IMR-90 (cell line): ENCODE data around the gene OR2T11. TPM values are rescaled to one million over a fixed set of nuclear protein-coding genes. Genes with fewer than 3 reads are reported as not detected.

Experiments used
- ATAC-seq: fragments of 200-7000 bp; cut with Tn5 transposase; 2 replicates; pipeline ENCODE4 v1.9.1; 2020; ENCODE audit warnings: low read depth, mild to moderate bottlenecking, moderate library complexity
- BruUV-seq: library from RNA; stranded (reverse); fragments of 400-500 nt; replicated peaks from 2 replicates; lab custom pipeline; 2021; lab: Mats Ljungman, UMichigan
- CTCF ChIA-PET: fragments of 300-600 bp; formaldehyde crosslinking; extraction: SDS; loops from one replicate; lab custom pipeline; 2021; ENCODE audit warnings: antibody characterized with exemption; lab: Yijun Ruan, JAX
- POLR2A ChIA-PET: fragments of 300-600 bp; sonication (Branson Sonifier 250); formaldehyde crosslinking; loops from one replicate; lab custom pipeline; 2022; ENCODE audit warnings: antibody characterized with exemption; ENCODE audit not compliant: unreplicated experiment; lab: Charles Lee
- DNase-seq: peaks from one replicate; pipeline ENCODE4 v3.0.0; 2013
- H2AFZ ChIP-seq: replicated peaks from 2 replicates; pipeline ENCODE3; 2013; ENCODE audit warnings: low read length, mild to moderate bottlenecking; ENCODE audit not compliant: poor library complexity
- H2AK5ac ChIP-seq: 2 replicates; pipeline ENCODE4 v1.6.1; 2013; ENCODE audit warnings: low read depth, low read length, inconsistent platforms
- H2AK9ac ChIP-seq: replicated peaks from 2 replicates; pipeline ENCODE3; 2013; ENCODE audit warnings: mild to moderate bottlenecking, low read depth, low read length, moderate library complexity; ENCODE audit not compliant: poor library complexity
- H2BK120ac ChIP-seq: 2 replicates; pipeline ENCODE4 v1.6.1; 2013; ENCODE audit warnings: low read depth, low read length, inconsistent platforms
- H2BK15ac ChIP-seq: 3 replicates; pipeline ENCODE4 v1.6.1; 2013; ENCODE audit warnings: low read depth, low read length, inconsistent platforms
- H2BK20ac ChIP-seq: 2 replicates; pipeline ENCODE4 v1.6.1; 2013; ENCODE audit warnings: low read depth, mild to moderate bottlenecking, inconsistent platforms, low read length, moderate library complexity
- H2BK5ac ChIP-seq: 2 replicates; pipeline ENCODE4 v1.6.1; 2013; ENCODE audit warnings: mild to moderate bottlenecking, low read depth, low read length, inconsistent platforms; ENCODE audit not compliant: poor library complexity, severe bottlenecking
- H3K14ac ChIP-seq: replicated peaks from 2 replicates; pipeline ENCODE4 v1.6.1; 2013; ENCODE audit warnings: low read depth, low read length, inconsistent platforms
- H3K18ac ChIP-seq: 2 replicates; pipeline ENCODE4 v1.6.1; 2013; ENCODE audit warnings: low read depth, low read length, control low read depth
- H3K23ac ChIP-seq: 2 replicates; pipeline ENCODE4 v1.6.1; 2013; ENCODE audit warnings: low read depth, low read length, inconsistent platforms
- H3K27ac ChIP-seq: 2 replicates; pipeline ENCODE4 v1.5.1; 2013; ENCODE audit warnings: mild to moderate bottlenecking, control low read depth, low read length; ENCODE audit not compliant: insufficient read depth
- H3K27me3 ChIP-seq: 2 replicates; pipeline ENCODE4 v1.6.1; 2013; ENCODE audit warnings: low read length; ENCODE audit not compliant: control insufficient read depth, insufficient read depth
- H3K36me3 ChIP-seq: 2 replicates; pipeline ENCODE4 v1.6.1; 2013; ENCODE audit warnings: low read length, mixed read lengths; ENCODE audit not compliant: control insufficient read depth, insufficient read depth
- H3K4ac ChIP-seq: 2 replicates; pipeline ENCODE4 v1.6.1; 2013; ENCODE audit warnings: low read depth, low read length, inconsistent platforms
- H3K4me1 ChIP-seq: 2 replicates; pipeline ENCODE4 v1.6.1; 2013; ENCODE audit warnings: low read length, mixed read lengths; ENCODE audit not compliant: control insufficient read depth, insufficient read depth
- H3K4me2 ChIP-seq: 2 replicates; pipeline ENCODE4 v1.6.1; 2013; ENCODE audit warnings: low read depth, mild to moderate bottlenecking, control low read depth, low read length, moderate library complexity
- H3K4me3 ChIP-seq: 2 replicates; pipeline ENCODE4 v1.5.1; 2013; ENCODE audit warnings: low read depth, mild to moderate bottlenecking, control low read depth, low read length, moderate library complexity; ENCODE audit not compliant: insufficient read depth
- H3K56ac ChIP-seq: 2 replicates; pipeline ENCODE4 v1.6.1; 2013; ENCODE audit warnings: low read length, inconsistent platforms; ENCODE audit not compliant: insufficient read depth; ENCODE audit errors: extremely low read depth
- H3K79me1 ChIP-seq, 2 experiments: 2 replicates each; pipeline ENCODE4 v1.6.1; 2013; ENCODE audit warnings: low read length in 2 of 2, inconsistent platforms in 1 of 2, low read depth in 1 of 2
- H3K9ac ChIP-seq: 2 replicates; pipeline ENCODE4 v1.6.1; 2013; ENCODE audit warnings: low read depth, low read length, control low read depth
- H3K9me1 ChIP-seq: 2 replicates; pipeline ENCODE4 v1.6.1; 2013; ENCODE audit warnings: low read length, inconsistent platforms; ENCODE audit not compliant: insufficient read depth
- H3K9me3 ChIP-seq: 2 replicates; pipeline ENCODE4 v1.6.1; 2013; ENCODE audit warnings: low read length; ENCODE audit not compliant: control insufficient read depth, insufficient read depth
- H4K20me1 ChIP-seq: 2 replicates; pipeline ENCODE4 v1.6.1; 2013; ENCODE audit warnings: low read length, inconsistent platforms; ENCODE audit not compliant: insufficient read depth
- H4K5ac ChIP-seq: 2 replicates; pipeline ENCODE4 v1.6.1; 2013; ENCODE audit warnings: mild to moderate bottlenecking, low read depth, low read length, control low read depth
- H4K8ac ChIP-seq, 2 experiments: 2 replicates each; pipeline ENCODE4 v1.6.1; 2013; ENCODE audit warnings: low read depth in 2 of 2, low read length in 2 of 2, control low read depth in 1 of 2, inconsistent platforms in 1 of 2
- H4K91ac ChIP-seq: 2 replicates; pipeline ENCODE4 v1.6.1; 2013; ENCODE audit warnings: low read depth, low read length, inconsistent platforms; ENCODE audit not compliant: insufficient read depth
- BHLHE40 ChIP-seq: fragments of 150-350 bp; IDR thresholded peaks from 2 replicates; pipeline ENCODE4 v1.6.1; 2016; ENCODE audit warnings: mild to moderate bottlenecking, low read depth, low read length
- CEBPB ChIP-seq: IDR thresholded peaks from 2 replicates; pipeline ENCODE4 v1.6.1; 2012; ENCODE audit warnings: low read depth, low read length, improper control_type of control experiment
- ELK1 ChIP-seq: fragments of 150-350 bp; IDR thresholded peaks from 2 replicates; pipeline ENCODE4 v1.6.1; 2016; ENCODE audit warnings: low read depth, mild to moderate bottlenecking, low read length, moderate library complexity, borderline replicate concordance
- FOS ChIP-seq: fragments of 150-350 bp; IDR thresholded peaks from 2 replicates; pipeline ENCODE4 v1.6.1; 2016; ENCODE audit warnings: low read depth, low read length
- MAFK ChIP-seq: IDR thresholded peaks from 2 replicates; pipeline ENCODE4 v1.6.1; 2012; ENCODE audit warnings: low read depth, low read length, improper control_type of control experiment
- MAZ ChIP-seq: IDR thresholded peaks from 2 replicates; pipeline ENCODE4 v1.6.1; 2012; ENCODE audit warnings: low read depth, mild to moderate bottlenecking, low read length, improper control_type of control experiment, moderate library complexity, borderline replicate concordance
- NFE2L2 ChIP-seq: fragments of 150-350 bp; IDR thresholded peaks from 2 replicates; pipeline ENCODE4 v1.6.1; 2016; ENCODE audit warnings: low read depth, mild to moderate bottlenecking, low read length
- RAD21 ChIP-seq: IDR thresholded peaks from 2 replicates; pipeline ENCODE4 v1.6.1; 2012; ENCODE audit warnings: low read length, improper control_type of control experiment
- RFX5 ChIP-seq: IDR thresholded peaks from 2 replicates; pipeline ENCODE4 v1.8.0; 2012; ENCODE audit warnings: low read depth, mild to moderate bottlenecking, low read length, moderate library complexity
- USF2 ChIP-seq: fragments of 150-350 bp; IDR thresholded peaks from 2 replicates; pipeline ENCODE4 v1.6.1; 2017; ENCODE audit warnings: mild to moderate bottlenecking, antibody characterized with exemption, low read length, low read depth
- WGBS, 2 experiments: methylation state at CpG; one replicate each; pipeline versions ENCODE4 v1.1.5 to v1.1.7; 2013; ENCODE audit warnings: missing lambda C conversion rate in 2 of 2; ENCODE audit not compliant: insufficient read length in 1 of 2; ENCODE audit errors: extremely low coverage in 2 of 2; 5-methylcytosine and 5-hydroxymethylcytosine counted together
- dilution Hi-C: fragments of 300-500 bp; cut with HindIII; formaldehyde crosslinking; loops from one replicate; pipeline ENCODE4 v1.14.3; 2018; ENCODE audit warnings: low sequenced_read_pairs; ENCODE audit not compliant: unreplicated experiment
- in situ Hi-C: fragments of 300-500 bp; cut with MboI; formaldehyde crosslinking; loops from 3 replicates; pipeline ENCODE4 v1.14.3; 2019; ENCODE audit warnings: low sequenced_read_pairs, inconsistent platforms, mixed read lengths
- intact Hi-C: fragments of 100-400 bp; cut with micrococcal nuclease; formaldehyde crosslinking; loops from 2 replicates; pipeline ENCODE4 v1.10.0; 2022
- polyA plus RNA-seq, 3 experiments: library from polyadenylated mRNA; depleted of rRNA; stranded (reverse); fragments of >200 nt; gene quantifications; 2 replicates each; pipeline ENCODE4 v1.2.3, GENCODE V29; 2012; ENCODE audit warnings: low replicate concordance in 1 of 3
- total RNA-seq: library from RNA; depleted of rRNA; stranded (reverse); fragments of >200 nt; gene quantifications from 2 replicates; pipeline ENCODE4 v1.2.3, GENCODE V29; 2012
- TF ChIP-seq, protein P1 (sequence below): conservative IDR thresholded peaks from 2 replicates; pipeline ENCODE4 v1.5.1; 2012; ENCODE audit warnings: mild to moderate bottlenecking, low read depth, low read length, improper control_type of control experiment

The OR2T11 gene
- total and polyA plus RNA-seq, 2 of the 4 experiments (the other 2 are of a cell fraction) = not detected

DNA sequence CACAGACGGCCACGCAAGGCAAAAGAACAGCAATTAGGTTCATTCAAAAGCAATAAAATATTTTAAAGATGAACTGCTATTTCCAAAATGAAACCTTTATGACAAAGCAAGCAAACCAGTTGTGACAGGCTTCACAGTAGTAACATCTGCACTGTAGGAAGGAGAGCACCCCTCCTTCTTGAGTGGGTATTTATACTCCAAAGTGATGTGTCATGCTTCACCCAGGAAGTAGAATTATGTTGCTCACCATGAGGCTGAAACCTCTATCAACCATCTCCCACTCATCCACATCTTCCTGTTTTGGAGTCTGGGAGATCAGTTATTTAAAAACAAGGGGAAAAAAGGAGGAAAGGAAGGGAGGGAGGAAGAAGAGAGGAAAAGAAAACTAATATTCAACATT, 38.3 kb downstream of the OR2T11 start:
- Histone ChIP-seq H4K8ac (no peak overlapping the region), H3K18ac (no peak overlapping the region), H4K5ac (no peak overlapping the region), H3K9me3 (peaks cover 3% of the 10 kb centered on the region; the same call in 1 of the 2 replicates), H2BK15ac (no peak overlapping the region), H3K4me3 (no peak overlapping the region), H4K20me1 (no peaks in the 10 kb centered on the region), H3K4ac (no peak overlapping the region), H2BK5ac (no peak overlapping the region), H3K4me2 (no peak overlapping the region), H3K14ac (no peak overlapping the region), H3K23ac (no peak overlapping the region), H2BK20ac (no peak overlapping the region), H2AK9ac (no peak overlapping the region), H2AK5ac (no peak overlapping the region), H4K91ac (no peak overlapping the region), H2AFZ (no peak overlapping the region), H3K79me1 (no peaks in the 10 kb centered on the region), H3K27ac (no peak overlapping the region), H3K9me1 (no peaks in the 10 kb centered on the region), H3K9ac (no peak overlapping the region), H3K27me3 (no peaks in the 10 kb centered on the region), H3K36me3 (no peaks in the 10 kb centered on the region), H3K56ac (no peak overlapping the region), H2BK120ac (no peak overlapping the region), H3K4me1 (no peaks in the 10 kb centered on the region)
- in situ Hi-C loops = no loop called here
- intact Hi-C loops = no loop called here
- POLR2A ChIA-PET = no interaction called here
- dilution Hi-C loops = no loop called here
- no CpG with 5 or more reads among the region's 2 CpGs for WGBS, 2 experiments
- no peak for TF ChIP-seq RFX5
- no peak for TF ChIP-seq ELK1
- TF ChIP-seq, protein P1, sequence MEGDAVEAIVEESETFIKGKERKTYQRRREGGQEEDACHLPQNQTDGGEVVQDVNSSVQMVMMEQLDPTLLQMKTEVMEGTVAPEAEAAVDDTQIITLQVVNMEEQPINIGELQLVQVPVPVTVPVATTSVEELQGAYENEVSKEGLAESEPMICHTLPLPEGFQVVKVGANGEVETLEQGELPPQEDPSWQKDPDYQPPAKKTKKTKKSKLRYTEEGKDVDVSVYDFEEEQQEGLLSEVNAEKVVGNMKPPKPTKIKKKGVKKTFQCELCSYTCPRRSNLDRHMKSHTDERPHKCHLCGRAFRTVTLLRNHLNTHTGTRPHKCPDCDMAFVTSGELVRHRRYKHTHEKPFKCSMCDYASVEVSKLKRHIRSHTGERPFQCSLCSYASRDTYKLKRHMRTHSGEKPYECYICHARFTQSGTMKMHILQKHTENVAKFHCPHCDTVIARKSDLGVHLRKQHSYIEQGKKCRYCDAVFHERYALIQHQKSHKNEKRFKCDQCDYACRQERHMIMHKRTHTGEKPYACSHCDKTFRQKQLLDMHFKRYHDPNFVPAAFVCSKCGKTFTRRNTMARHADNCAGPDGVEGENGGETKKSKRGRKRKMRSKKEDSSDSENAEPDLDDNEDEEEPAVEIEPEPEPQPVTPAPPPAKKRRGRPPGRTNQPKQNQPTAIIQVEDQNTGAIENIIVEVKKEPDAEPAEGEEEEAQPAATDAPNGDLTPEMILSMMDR = no peak
- TF ChIP-seq FOS = no peak
- no peak for TF ChIP-seq MAZ
- no peak for TF ChIP-seq CEBPB
- TF ChIP-seq MAFK = no peak
- TF ChIP-seq NFE2L2 = no peak
- no peak for TF ChIP-seq RAD21
- no peak for TF ChIP-seq BHLHE40
- no peak for TF ChIP-seq USF2
- no peak for DNase-seq
- CTCF ChIA-PET = no interaction called here
- no peak for ATAC-seq
- no TSS peak for BruUV-seq
